Mesothelial cell of epicardium (in vitro differentiated cells): Measurements from ENCODE around the gene RSU1. TPM values are rescaled to one million over a fixed set of nuclear protein-coding genes. Genes with fewer than 3 reads are reported as not detected.
"Not testable (repeated sequence)": the region's sequence is repeated elsewhere in the genome, so short reads cannot be mapped to it uniquely, and the experiment has no call there.

ENCODE experiments used
- DNase-seq, 2 experiments: peaks; one replicate each; pipeline ENCODE4 v3.0.0; 2021; ENCODE audit warnings: low spot score in 2 of 2; ENCODE audit not compliant: unreplicated experiment in 2 of 2
- H3K27ac Mint-ChIP-seq: 2 replicates; pipeline ENCODE4 v1.8.0; 2021; ENCODE audit warnings: mixed read lengths
- H3K27me3 Mint-ChIP-seq: 2 replicates; pipeline ENCODE4 v1.8.0; 2021; ENCODE audit warnings: low read depth, mixed read lengths
- H3K36me3 Mint-ChIP-seq: 2 replicates; pipeline ENCODE4 v1.8.0; 2021; ENCODE audit warnings: mixed read lengths
- H3K4me1 Mint-ChIP-seq: 2 replicates; pipeline ENCODE4 v1.8.0; 2021; ENCODE audit warnings: mixed read lengths
- H3K4me3 Mint-ChIP-seq: 2 replicates; pipeline ENCODE4 v1.8.0; 2021; ENCODE audit warnings: mild to moderate bottlenecking, moderate library complexity, mixed read lengths
- H3K9me3 Mint-ChIP-seq: 2 replicates; pipeline ENCODE4 v1.8.0; 2021; ENCODE audit warnings: mixed read lengths
- CTCF ChIP-seq: fragments of 200-600 bp; sonication (generic); IDR thresholded peaks from one replicate; pipeline ENCODE4 v1.5.0; 2021; ENCODE audit warnings: antibody characterized with exemption; ENCODE audit not compliant: unreplicated experiment
- total RNA-seq: library from RNA; stranded (reverse); gene quantifications from 3 replicates; pipeline ENCODE4 v1.2.1, GENCODE V29; 2021

RSU1 gene
- total RNA-seq, 1 donor from 2014 or later = 36.2 TPM

- Mint-ChIP-seq H3K9me3 (no peaks in the 10 kb centered on the region), H3K4me1 (no peaks in the 10 kb centered on the region), H3K36me3 (no peaks in the 10 kb centered on the region), H3K27ac (no peak overlapping the region), H3K4me3 (no peak overlapping the region), H3K27me3 (no peaks in the 10 kb centered on the region)
- DNase-seq = no peak
- TF ChIP-seq CTCF = no peak
Measured at GRCh38 chr10:16832351-16833080, 15.3 kb upstream of the RSU1 start.

DNA sequence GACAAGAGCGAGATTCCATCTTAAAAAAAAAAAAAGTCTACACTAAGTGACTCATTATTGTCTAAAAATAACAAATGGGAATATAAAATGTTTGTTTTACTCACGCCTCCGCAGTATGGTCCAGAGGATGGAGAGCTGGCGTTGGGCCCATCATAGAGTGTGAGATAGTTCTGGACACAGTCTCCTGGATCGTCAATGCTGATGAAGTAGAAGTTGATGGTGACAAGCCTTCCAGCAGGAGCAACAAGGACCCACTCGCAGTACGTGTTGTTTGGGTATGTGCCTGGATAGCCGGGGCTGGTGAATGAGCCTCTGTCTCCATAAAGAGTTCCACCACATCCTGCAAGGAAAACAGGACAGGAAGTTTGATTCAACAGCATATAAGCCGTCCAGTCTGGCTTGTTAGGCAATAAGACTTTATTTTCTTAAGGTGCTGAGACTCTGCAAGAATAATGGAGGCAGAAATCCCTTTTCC is 11.5 kb upstream of the RSU1 start:
- Mint-ChIP-seq H3K9me3 (no peaks in the 10 kb centered on the region), H3K27ac (no peak overlapping the region), H3K4me3 (no peak overlapping the region), H3K4me1 (no peaks in the 10 kb centered on the region), H3K36me3 (no peaks in the 10 kb centered on the region), H3K27me3 (no peaks in the 10 kb centered on the region)
- no peak for DNase-seq
- TF ChIP-seq CTCF = no peak

GRCh38 chr10:16828114-16828568 is 10.9 kb upstream of the RSU1 start:
- peak; percentile 80 for TF ChIP-seq CTCF
- Mint-ChIP-seq H3K4me3 (no peak overlapping the region), H3K27ac (no peak overlapping the region), H3K36me3 (no peaks in the 10 kb centered on the region), H3K4me1 (no peaks in the 10 kb centered on the region), H3K9me3 (peaks cover 5% of the 10 kb centered on the region), H3K27me3 (no peaks in the 10 kb centered on the region)
- peak in 1 of 2 experiments; percentile 62 for DNase-seq

DNA sequence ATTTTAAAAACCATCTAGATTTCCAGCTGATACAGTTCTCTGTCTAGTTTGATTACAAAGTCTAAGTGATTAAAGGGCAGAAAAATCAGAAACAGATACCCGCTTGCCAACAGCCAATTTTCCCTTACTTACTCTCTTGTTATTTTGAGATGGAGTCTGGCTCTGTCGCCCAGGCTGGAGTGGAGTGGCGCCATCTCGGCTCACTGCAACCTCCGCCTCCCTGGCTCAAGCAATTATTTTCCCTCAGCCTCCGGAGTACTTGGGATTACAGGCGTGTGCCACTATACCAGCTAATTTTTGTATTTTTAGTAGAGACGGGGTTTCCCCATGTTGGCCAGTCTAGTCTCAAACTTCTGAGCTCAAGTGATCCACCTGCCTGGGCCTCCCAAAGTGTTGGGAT is 10.2 kb upstream of the RSU1 start:
- H3K9me3 Mint-ChIP-seq, H3K27ac Mint-ChIP-seq, DNase-seq, H3K4me1 Mint-ChIP-seq, H3K4me3 Mint-ChIP-seq, H3K27me3 Mint-ChIP-seq, H3K36me3 Mint-ChIP-seq: not testable (repeated sequence)

DNA sequence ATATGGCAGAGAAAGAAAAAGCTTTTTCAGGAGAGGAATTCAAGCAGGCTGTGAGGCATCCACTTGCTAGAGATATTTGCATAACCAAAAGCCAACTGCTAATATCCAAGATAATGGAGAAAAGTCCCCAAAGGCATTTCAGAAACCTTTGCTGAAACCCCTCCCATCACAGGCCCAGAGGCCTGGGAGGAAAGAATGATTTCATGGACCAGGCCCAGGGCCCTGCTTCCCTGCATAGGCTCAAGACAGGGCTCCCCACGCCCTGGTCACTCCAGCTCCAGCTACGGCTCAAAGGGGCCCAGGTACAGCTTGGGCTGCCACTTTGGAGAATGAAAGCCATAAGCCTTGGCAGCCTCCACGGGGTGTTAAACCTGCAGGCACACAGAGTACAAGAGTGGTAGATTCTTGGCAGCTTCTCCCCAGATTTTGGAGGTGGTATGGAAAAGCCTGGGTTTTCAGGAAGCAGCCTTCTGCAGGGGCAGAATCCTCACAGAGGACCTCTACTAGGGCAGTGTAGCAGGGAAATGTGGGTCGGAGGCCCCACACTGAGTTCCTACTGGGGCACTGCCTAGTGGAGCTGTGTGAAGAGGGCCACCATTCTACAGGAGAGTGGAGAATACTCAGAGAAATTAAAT is 5.6 kb upstream of the RSU1 start:
- no peak for DNase-seq
- peaks cover 5% of the 10 kb centered on the region for H3K36me3 Mint-ChIP-seq
- H3K27ac Mint-ChIP-seq = no peak overlapping the region
- H3K9me3 Mint-ChIP-seq = peaks cover 22% of the 10 kb centered on the region
- no peak overlapping the region for H3K4me3 Mint-ChIP-seq
- H3K4me1 Mint-ChIP-seq = peaks cover 6% of the 10 kb centered on the region
- H3K27me3 Mint-ChIP-seq = peaks cover 3% of the 10 kb centered on the region
- TF ChIP-seq CTCF = no peak

DNA sequence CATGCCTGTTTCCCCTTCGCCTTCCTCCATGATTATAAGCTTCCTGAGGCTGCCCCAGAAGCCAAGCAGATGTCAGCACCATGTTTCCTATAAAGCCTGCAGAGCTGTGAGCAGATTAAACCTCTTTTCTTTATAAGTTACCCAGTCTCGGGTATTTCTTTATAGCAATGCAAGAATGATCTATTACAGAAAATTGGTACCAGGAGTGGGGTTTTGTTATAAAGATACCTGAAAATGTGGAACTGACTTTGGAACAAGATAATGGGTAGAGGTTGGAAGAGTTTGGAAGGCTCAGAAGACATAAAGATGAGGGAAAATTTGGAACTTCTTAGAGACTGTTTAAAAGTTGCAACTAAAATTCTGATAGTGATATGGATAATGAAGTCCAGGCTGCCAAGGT is 4.8 kb upstream of the RSU1 start:
- Mint-ChIP-seq H3K27ac (no peak overlapping the region), H3K27me3 (peaks cover 3% of the 10 kb centered on the region), H3K4me1 (peaks cover 7% of the 10 kb centered on the region), H3K4me3 (no peak overlapping the region), H3K36me3 (peaks cover 5% of the 10 kb centered on the region), H3K9me3 (peaks cover 22% of the 10 kb centered on the region)
- no peak for DNase-seq
- no peak for TF ChIP-seq CTCF
